ENCODE results near the gene AKTIP. TPM values are rescaled to one million over a fixed set of nuclear protein-coding genes. Genes with fewer than 3 reads are reported as not detected.
"Not testable (repeated sequence)": the region's sequence is repeated elsewhere in the genome, so short reads cannot be mapped to it uniquely, and the experiment has no call there.

Gene AKTIP
- total RNA-seq, 1 experiment from 2014 or later: 26.2 TPM

GRCh38 chr16:53541326-53541725 is 38.3 kb upstream of the AKTIP start:
- peaks cover 11 to 15% of the 10 kb centered on the region in 2 experiments for H3K9me3 Mint-ChIP-seq
- Histone ChIP-seq H4K20me1 (ENCODE audit: control insufficient read depth, insufficient read depth, insufficient read length) (no peaks in the 10 kb centered on the region), H3K56ac (ENCODE audit: insufficient read length, low read depth, low read length) (no peak overlapping the region), H3K4me2 (ENCODE audit: insufficient read depth, insufficient read length, low read length) (no peak overlapping the region), H3K14ac (ENCODE audit: insufficient read depth, low read length) (no peak overlapping the region), H4K91ac (ENCODE audit: insufficient read length, low read depth, low read length) (no peak overlapping the region), H4K5ac (ENCODE audit: insufficient read length, low read depth, low read length) (no peak overlapping the region), H3K23me2 (ENCODE audit: insufficient read length, low read depth, low read length, poor library complexity, severe bottlenecking) (no peaks in the 10 kb centered on the region), H2BK12ac (ENCODE audit: insufficient read length, low read depth, low read length) (no peak overlapping the region), H3K79me1 (ENCODE audit: insufficient read depth, low read depth, low read length, poor library complexity, severe bottlenecking) (no peaks in the 10 kb centered on the region), H2AFZ (ENCODE audit: low read length) (no peak overlapping the region), H3K9ac (ENCODE audit: extremely low read depth, insufficient read length, low read length) (no peak overlapping the region), H3K4me1 (ENCODE audit: insufficient read depth, low read length) (no peaks in the 10 kb centered on the region), H2BK20ac (ENCODE audit: low read depth, low read length, poor library complexity, severe bottlenecking) (no peak overlapping the region), H3K27ac (ENCODE audit: insufficient read length, low read depth, low read length) (no peak overlapping the region), H3K18ac (ENCODE audit: insufficient read length, low read depth, low read length) (no peak overlapping the region), H2BK15ac (ENCODE audit: low read depth, low read length) (no peak overlapping the region), H3K79me2 (ENCODE audit: insufficient read depth, low read length) (no peaks in the 10 kb centered on the region), H3K23ac (ENCODE audit: insufficient read length, low read depth, low read length) (no peak overlapping the region), H2AK5ac (ENCODE audit: insufficient read length, low read length) (no peak overlapping the region), H3K4ac (ENCODE audit: low read depth, low read length) (no peak overlapping the region), H3K9me3 (ENCODE audit: control insufficient read depth, low read depth, low read length) (no peaks in the 10 kb centered on the region), H3K27me3 (ENCODE audit: insufficient read depth, low read length) (no peaks in the 10 kb centered on the region), H4K8ac (replicated peaks; ENCODE audit: insufficient read length, low read depth, low read length) (no peak overlapping the region), H2BK5ac (ENCODE audit: insufficient read length, low read length) (no peak overlapping the region), H2BK120ac (ENCODE audit: low read depth, low read length, poor library complexity, severe bottlenecking) (no peak overlapping the region), H3T11ph (ENCODE audit: low read length) (no peak overlapping the region)
- no CpG with 5 or more reads among the region's 9 CpGs for WGBS (ENCODE audit: extremely low coverage, insufficient read length, low lambda C conversion rate)
- H3K27ac Mint-ChIP-seq: no peak overlapping the region
- TF ChIP-seq CTCF (conservative IDR thresholded peaks at IDR 0.05): no peak
- H3K4me1 Mint-ChIP-seq: peaks cover 16 to 17% of the 10 kb centered on the region in 2 experiments
- H3K36me3 Mint-ChIP-seq (ENCODE audit: insufficient read depth in 1 of 3, low read depth in 3 of 3): peaks cover 2 to 10% (median 3%) of the 10 kb centered on the region in 3 experiments; a peak in 6 of 7 replicates
- H3K27me3 Mint-ChIP-seq (ENCODE audit: low read depth): peaks cover 2% of the 10 kb centered on the region
- no peak overlapping the region for H3K4me3 Mint-ChIP-seq
- DNase-seq: no peak

- Mint-ChIP-seq H3K4me1 (peaks cover 10 to 11% of the 10 kb centered on the region in 2 experiments), H3K36me3 (ENCODE audit: insufficient read depth in 1 of 3, low read depth in 3 of 3) (peaks cover 2 to 10% (median 3%) of the 10 kb centered on the region in 3 experiments; a peak in 6 of 7 replicates), H3K27ac (peak overlapping the region in 1 of 3 experiments; percentile 39; a peak in 1 of 7 replicates), H3K9me3 (peaks cover 11 to 15% of the 10 kb centered on the region in 2 experiments)
- not testable (repeated sequence) for H2BK15ac ChIP-seq (ENCODE audit: low read depth, low read length); H3K18ac ChIP-seq (ENCODE audit: insufficient read length, low read depth, low read length); H3K27me3 Mint-ChIP-seq (ENCODE audit: low read depth); H3K27ac ChIP-seq (ENCODE audit: insufficient read length, low read depth, low read length); H3K4me2 ChIP-seq (ENCODE audit: insufficient read depth, insufficient read length, low read length); H4K91ac ChIP-seq (ENCODE audit: insufficient read length, low read depth, low read length); H3K56ac ChIP-seq (ENCODE audit: insufficient read length, low read depth, low read length); H3K79me2 ChIP-seq (ENCODE audit: insufficient read depth, low read length); H3K79me1 ChIP-seq (ENCODE audit: insufficient read depth, low read depth, low read length, poor library complexity, severe bottlenecking); H3K4ac ChIP-seq (ENCODE audit: low read depth, low read length); H3K9me3 ChIP-seq (ENCODE audit: control insufficient read depth, low read depth, low read length); H2AFZ ChIP-seq (ENCODE audit: low read length); H2BK120ac ChIP-seq (ENCODE audit: low read depth, low read length, poor library complexity, severe bottlenecking); H3T11ph ChIP-seq (ENCODE audit: low read length); H3K14ac ChIP-seq (ENCODE audit: insufficient read depth, low read length); H3K23ac ChIP-seq (ENCODE audit: insufficient read length, low read depth, low read length); H4K20me1 ChIP-seq (ENCODE audit: control insufficient read depth, insufficient read depth, insufficient read length); H2BK12ac ChIP-seq (ENCODE audit: insufficient read length, low read depth, low read length); H2AK5ac ChIP-seq (ENCODE audit: insufficient read length, low read length); H3K4me1 ChIP-seq (ENCODE audit: insufficient read depth, low read length); H2BK20ac ChIP-seq (ENCODE audit: low read depth, low read length, poor library complexity, severe bottlenecking); H3K9ac ChIP-seq (ENCODE audit: extremely low read depth, insufficient read length, low read length); H4K8ac ChIP-seq (replicated peaks; ENCODE audit: insufficient read length, low read depth, low read length); H4K5ac ChIP-seq (ENCODE audit: insufficient read length, low read depth, low read length); H3K4me3 Mint-ChIP-seq; H2BK5ac ChIP-seq (ENCODE audit: insufficient read length, low read length); DNase-seq; H3K23me2 ChIP-seq (ENCODE audit: insufficient read length, low read depth, low read length, poor library complexity, severe bottlenecking); H3K27me3 ChIP-seq (ENCODE audit: insufficient read depth, low read length)
- WGBS (ENCODE audit: extremely low coverage, insufficient read length, low lambda C conversion rate): no CpG with 5 or more reads among the region's 13 CpGs
Measured at GRCh38 chr16:53539759-53540718, 37.0 kb upstream of the AKTIP start.

Data from H9 (cell line).